MM.1S (cell line): ENCODE results near the gene GRIK3.

ENCODE experiments used
- DNase-seq: peaks from one replicate; pipeline ENCODE4 v3.0.0-alpha.2; 2015
- H2AFZ ChIP-seq: fragments of 300-600 bp; sonication (generic); 2 replicates; pipeline ENCODE4 v1.6.0; 2016; ENCODE audit warnings: antibody characterized with exemption, low read length
- H3F3A ChIP-seq: fragments of 300-600 bp; sonication (generic); 2 replicates; pipeline ENCODE4 v1.6.1; 2016; ENCODE audit warnings: mild to moderate bottlenecking, antibody characterized with exemption, low read length, moderate library complexity, mixed read lengths; ENCODE audit not compliant: insufficient read depth
- H3K27ac ChIP-seq: fragments of 300-600 bp; sonication (generic); 2 replicates; pipeline ENCODE4 v1.5.1; 2016; ENCODE audit warnings: mild to moderate bottlenecking, low read length
- H3K27me3 ChIP-seq: fragments of 300-600 bp; sonication (generic); replicated peaks from 2 replicates; pipeline ENCODE4 v1.6.0; 2016; ENCODE audit warnings: low read length; ENCODE audit not compliant: insufficient read depth
- H3K36me3 ChIP-seq: fragments of 300-600 bp; sonication (generic); replicated peaks from 2 replicates; pipeline ENCODE4 v1.6.1; 2016; ENCODE audit warnings: mild to moderate bottlenecking, low read length, mixed read lengths; ENCODE audit not compliant: insufficient read depth
- H3K4me1 ChIP-seq: fragments of 300-600 bp; sonication (generic); 2 replicates; pipeline ENCODE4 v1.6.1; 2016; ENCODE audit warnings: low read length, mixed read lengths
- H3K4me2 ChIP-seq: fragments of 300-600 bp; sonication (generic); 2 replicates; pipeline ENCODE4 v1.6.0; 2016; ENCODE audit warnings: low read depth, low read length
- H3K4me3 ChIP-seq: fragments of 300-600 bp; sonication (generic); 2 replicates; pipeline ENCODE4 v1.5.1; 2016; ENCODE audit warnings: low read length, mixed read lengths
- H3K79me2 ChIP-seq: fragments of 300-600 bp; sonication (generic); 2 replicates; pipeline ENCODE4 v1.6.1; 2016; ENCODE audit warnings: mixed run types, low read length, mixed read lengths
- H3K9ac ChIP-seq: fragments of 300-600 bp; sonication (generic); 2 replicates; pipeline ENCODE4 v1.6.1; 2016; ENCODE audit warnings: low read length, mixed read lengths
- H3K9me2 ChIP-seq: fragments of 300-600 bp; sonication (generic); replicated peaks from 2 replicates; pipeline ENCODE4 v1.6.1; 2016; ENCODE audit warnings: mild to moderate bottlenecking, low read length, mixed read lengths; ENCODE audit not compliant: insufficient read depth
- H3K9me3 ChIP-seq: fragments of 300-600 bp; sonication (generic); replicated peaks from 2 replicates; pipeline ENCODE4 v1.6.1; 2016; ENCODE audit warnings: mild to moderate bottlenecking, low read length, mixed read lengths; ENCODE audit not compliant: insufficient read depth
- H4K20me1 ChIP-seq: fragments of 300-600 bp; sonication (generic); 2 replicates; pipeline ENCODE4 v1.6.1; 2016; ENCODE audit warnings: mild to moderate bottlenecking, low read length, moderate library complexity, mixed read lengths; ENCODE audit not compliant: insufficient read depth
- CTCF ChIP-seq: fragments of 300-600 bp; sonication (generic); IDR thresholded peaks from 2 replicates; pipeline ENCODE4 v1.5.1; 2016; ENCODE audit warnings: antibody characterized with exemption, low read length, mixed read lengths
- EZH2 ChIP-seq: fragments of 300-600 bp; sonication (generic); optimal IDR thresholded peaks from 2 replicates; pipeline ENCODE3; 2017; ENCODE audit warnings: low read depth, mild to moderate bottlenecking, antibody characterized with exemption, low read length, mixed read lengths
- EZH2phosphoT487 ChIP-seq: fragments of 300-600 bp; sonication (generic); IDR thresholded peaks from 2 replicates; pipeline ENCODE4 v1.6.1; 2018; ENCODE audit warnings: antibody characterized with exemption, low read length

GRIK3 gene

GRCh38 chr1:37028981-37029617 is 5.2 kb downstream of the GRIK3 start:
- H2AFZ ChIP-seq, result no peak overlapping the region
- H3K4me2 ChIP-seq, result no peak overlapping the region
- no peaks in the 10 kb centered on the region for H3K9me2 ChIP-seq
- no peak overlapping the region for H3K4me3 ChIP-seq
- no peaks in the 10 kb centered on the region for H3K9me3 ChIP-seq
- H3K36me3 ChIP-seq, result no peaks in the 10 kb centered on the region
- no peaks in the 10 kb centered on the region for H3K4me1 ChIP-seq
- peaks cover 85% of the 10 kb centered on the region for H3K27me3 ChIP-seq
- no peaks in the 10 kb centered on the region for H3F3A ChIP-seq
- TF ChIP-seq EZH2phosphoT487 (no peak), EZH2 (no peak), CTCF (no peak)
- H3K79me2 ChIP-seq, result no peaks in the 10 kb centered on the region
- H3K9ac ChIP-seq, result no peak overlapping the region
- H4K20me1 ChIP-seq, result no peaks in the 10 kb centered on the region
- H3K27ac ChIP-seq, result no peak overlapping the region
- DNase-seq, result no peak

- no peaks in the 10 kb centered on the region for H3K36me3 ChIP-seq
- H2AFZ ChIP-seq, result no peak overlapping the region
- no peaks in the 10 kb centered on the region for H4K20me1 ChIP-seq
- H3K4me3 ChIP-seq, result no peak overlapping the region
- no peaks in the 10 kb centered on the region for H3K4me1 ChIP-seq
- no peak for TF ChIP-seq EZH2phosphoT487
- no peak for TF ChIP-seq EZH2
- TF ChIP-seq CTCF, result no peak
- H3K4me2 ChIP-seq, result no peak overlapping the region
- no peaks in the 10 kb centered on the region for H3F3A ChIP-seq
- no peak for DNase-seq
- H3K9ac ChIP-seq, result no peak overlapping the region
- H3K79me2 ChIP-seq, result no peaks in the 10 kb centered on the region
- no peak overlapping the region for H3K27ac ChIP-seq
- H3K9me3 ChIP-seq, result no peaks in the 10 kb centered on the region
- H3K9me2 ChIP-seq, result no peaks in the 10 kb centered on the region
- H3K27me3 ChIP-seq, result peaks cover 47% of the 10 kb centered on the region
These were observed 12.8 kb downstream of the GRIK3 start for GRCh38 chr1:37021502-37021901.

GRCh38 chr1:37020653-37021277 is 13.6 kb downstream of the GRIK3 start:
- Histone ChIP-seq H3K36me3 (no peaks in the 10 kb centered on the region), H3K9me2 (no peaks in the 10 kb centered on the region), H2AFZ (no peak overlapping the region), H3K4me1 (no peaks in the 10 kb centered on the region), H3K79me2 (no peaks in the 10 kb centered on the region), H3K9ac (no peak overlapping the region), H3K4me2 (no peak overlapping the region), H3K27me3 (peaks cover 45% of the 10 kb centered on the region), H4K20me1 (no peaks in the 10 kb centered on the region), H3K27ac (no peak overlapping the region), H3K4me3 (no peak overlapping the region), H3K9me3 (no peaks in the 10 kb centered on the region), H3F3A (no peaks in the 10 kb centered on the region)
- no peak for TF ChIP-seq EZH2
- TF ChIP-seq CTCF, result peak; percentile 30
- DNase-seq, result peak; percentile 24
